HG02642 (cell line): Measurements from ENCODE around the gene NUP37.

Experiments used
- ATAC-seq: cut with Tn5 transposase; IDR thresholded peaks from one replicate; pipeline ENCODE4 v1.9.1; 2021; ENCODE audit warnings: mild to moderate bottlenecking; ENCODE audit not compliant: unreplicated experiment, poor library complexity

The NUP37 gene

DNA sequence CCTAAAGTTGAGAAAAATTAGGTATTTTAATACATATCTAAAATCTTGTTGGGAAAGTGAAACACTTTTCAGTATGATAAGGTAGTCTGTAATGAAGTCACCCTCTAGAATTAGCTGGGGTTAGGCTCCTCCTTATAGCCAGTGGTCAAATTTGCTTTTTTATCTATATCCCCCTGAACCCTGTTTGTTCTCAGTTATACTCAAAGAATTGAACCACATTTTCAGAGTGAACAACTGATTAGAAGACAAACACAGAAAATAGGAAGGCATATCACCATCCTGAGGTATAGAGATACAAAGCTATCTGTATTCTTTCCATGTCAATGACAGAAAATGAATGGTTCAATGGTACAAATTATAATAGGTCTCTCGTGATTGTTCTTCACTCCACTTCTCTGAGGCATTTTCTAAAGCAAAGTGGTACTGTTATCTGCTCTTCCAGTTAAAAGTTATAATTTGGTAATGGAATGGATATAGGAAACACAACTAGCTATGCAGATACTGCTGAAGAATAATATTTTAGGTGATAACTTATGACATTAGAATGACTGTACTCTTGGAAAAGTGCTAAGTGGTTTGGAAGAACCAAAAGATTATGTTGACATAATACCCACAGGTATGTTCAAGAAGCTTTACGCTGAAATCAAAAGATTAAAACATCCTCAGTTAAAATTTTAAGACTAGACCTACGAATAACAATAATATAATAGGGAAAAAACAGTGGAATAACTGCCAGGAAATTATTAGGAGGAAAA is 85.7 kb downstream of the NUP37 start:
- ATAC-seq: no peak

DNA sequence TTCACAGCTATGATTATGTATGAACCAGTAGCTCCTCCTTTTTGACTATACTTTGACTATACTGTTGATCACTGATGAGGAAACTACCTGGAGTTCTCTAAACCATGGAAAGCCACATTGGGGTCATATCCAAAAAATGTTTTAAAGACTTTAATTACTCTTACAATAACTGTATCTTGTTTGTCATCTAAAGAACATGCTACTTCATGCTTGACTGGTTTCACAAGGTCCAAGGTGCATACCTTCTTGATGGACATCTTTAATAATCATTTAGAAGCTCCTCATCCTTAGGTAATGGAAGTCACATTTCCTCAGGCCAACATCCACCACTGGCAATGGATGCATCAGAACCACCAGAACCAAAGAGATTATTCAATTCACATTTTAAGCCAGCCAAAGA is 88.1 kb downstream of the NUP37 start:
- ATAC-seq: no peak

DNA sequence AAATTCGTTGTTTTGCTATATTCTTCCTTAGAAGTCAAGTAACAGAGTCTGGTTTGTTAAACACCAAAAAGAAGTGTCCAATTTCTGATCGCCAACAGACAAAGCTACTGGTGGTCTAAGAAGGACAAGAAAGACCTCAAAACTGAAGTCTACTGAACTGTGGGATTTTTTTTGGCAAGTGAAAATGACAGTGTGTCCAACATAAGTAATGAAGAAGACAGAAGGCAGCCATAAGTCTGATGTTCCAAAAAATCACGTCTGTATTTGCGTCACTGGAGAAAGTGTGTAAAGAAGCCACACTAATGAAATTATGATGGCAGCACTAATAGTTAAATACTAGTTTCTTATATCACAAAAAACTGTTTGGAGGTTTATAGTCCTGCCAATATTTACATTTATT is 90.8 kb downstream of the NUP37 start:
- no peak for ATAC-seq

DNA sequence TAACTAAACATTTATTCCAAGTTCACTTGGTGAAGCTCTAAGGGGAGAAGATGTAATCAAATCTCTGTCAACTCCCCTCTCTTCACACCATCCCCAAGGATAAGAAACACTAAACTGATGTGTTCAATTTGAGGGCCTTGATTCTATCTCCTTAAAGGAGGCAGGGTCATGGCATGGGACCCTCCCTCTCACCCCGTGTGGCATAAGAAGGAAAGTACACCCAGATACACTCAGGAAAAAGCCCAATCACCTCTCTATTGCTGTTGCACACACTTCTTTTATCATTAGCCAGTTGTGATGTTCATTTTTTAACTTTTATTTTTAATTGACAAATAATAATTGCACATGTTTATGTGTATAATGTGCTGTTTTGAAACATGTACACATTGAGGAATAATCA is 93.2 kb downstream of the NUP37 start:
- ATAC-seq: no peak

DNA sequence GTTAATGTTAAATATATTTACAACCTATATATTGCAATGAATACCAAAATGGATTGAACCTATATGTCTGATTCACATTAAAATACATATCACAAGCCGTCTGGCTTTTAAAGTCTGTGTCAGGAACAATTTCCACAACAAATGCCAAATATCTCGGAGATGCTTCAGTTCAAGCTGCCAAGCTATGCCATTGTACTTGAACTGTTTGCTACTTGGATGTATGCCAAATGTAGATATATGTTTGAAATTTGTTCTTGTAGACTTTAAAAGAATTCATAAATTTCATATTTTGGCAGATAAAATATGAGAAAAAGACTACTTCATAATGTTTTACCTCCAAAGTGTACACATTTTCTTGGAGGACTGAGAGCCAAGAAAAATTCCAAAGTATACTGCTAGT is 95.1 kb downstream of the NUP37 start:
- no peak for ATAC-seq

DNA sequence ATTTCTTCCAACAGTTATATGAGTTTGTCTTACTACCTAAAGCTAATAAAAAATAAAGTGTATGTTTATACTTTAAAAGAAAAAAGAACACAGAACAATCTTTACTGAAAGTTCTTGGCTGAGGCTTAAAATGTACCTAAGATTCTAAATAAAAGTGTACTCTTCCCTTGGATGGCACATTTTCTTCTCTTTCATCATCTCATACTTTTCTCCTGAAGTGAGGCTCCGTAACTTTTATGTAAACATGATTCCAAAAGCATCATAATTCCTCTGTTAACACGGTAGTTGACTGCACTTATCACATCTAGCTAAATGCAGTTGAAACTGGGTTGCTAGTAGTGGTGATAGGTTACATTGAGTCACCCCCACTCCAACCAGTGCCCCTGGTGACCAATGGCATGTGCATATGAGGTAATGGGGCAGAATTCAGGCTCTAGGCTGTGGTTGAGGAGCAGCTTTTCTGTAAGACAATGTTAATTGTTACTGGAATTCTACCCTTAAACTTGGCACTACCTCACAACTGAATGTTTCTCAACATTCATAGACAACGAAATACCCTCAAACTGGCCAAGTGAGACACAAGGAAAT is 96.5 kb downstream of the NUP37 start:
- ATAC-seq: no peak
